Measurements from ENCODE around the gene KDM4B. TPM values are rescaled to one million over a fixed set of nuclear protein-coding genes. Genes with fewer than 3 reads are reported as not detected.

The KDM4B gene
- total RNA-seq, 1 donor from 2014 or later: 46.0 TPM

DNA sequence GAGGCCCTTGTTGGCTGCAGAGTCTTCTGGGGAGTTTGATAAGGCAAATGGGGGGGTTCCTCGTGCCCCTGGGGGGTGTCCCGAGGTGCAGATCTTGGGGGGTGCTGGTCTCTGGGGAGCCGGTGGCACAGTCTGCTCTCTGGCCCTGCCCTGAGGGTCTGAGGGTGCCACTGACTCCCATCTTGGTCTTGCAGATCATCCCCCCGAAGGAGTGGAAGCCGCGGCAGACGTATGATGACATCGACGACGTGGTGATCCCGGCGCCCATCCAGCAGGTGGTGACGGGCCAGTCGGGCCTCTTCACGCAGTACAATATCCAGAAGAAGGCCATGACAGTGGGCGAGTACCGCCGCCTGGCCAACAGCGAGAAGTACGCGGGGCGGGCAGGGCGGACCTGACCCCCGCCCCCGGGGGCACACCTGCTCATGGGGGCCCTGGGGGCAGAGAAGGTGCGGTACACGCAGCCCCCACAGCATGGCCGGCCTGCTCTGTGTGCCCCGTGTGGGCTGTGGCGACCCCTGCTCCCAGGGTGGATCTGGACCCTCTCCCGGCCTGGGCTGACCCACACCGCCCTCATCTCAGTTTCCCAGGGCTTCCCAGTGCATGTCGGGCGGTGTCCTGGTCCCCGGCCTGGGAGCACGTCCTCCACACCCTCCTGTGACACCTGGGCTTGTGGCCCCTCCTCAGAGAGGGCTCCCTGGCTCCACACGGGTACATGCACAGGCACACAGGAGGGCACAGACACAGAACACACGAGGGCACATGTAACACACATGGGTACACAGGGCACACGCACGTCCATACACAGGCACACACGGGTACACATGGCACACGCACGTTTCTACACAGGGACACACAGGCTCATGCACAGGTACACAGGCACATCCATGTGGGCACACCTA is 71.0 kb downstream of the KDM4B start:
- Histone ChIP-seq H3K4me3 (no peak overlapping the region), H3K9me3 (no peaks in the 10 kb centered on the region), H3K36me3 (peaks cover 24 to 34% of the 10 kb centered on the region in 2 donors), H3K4me1 (no peaks in the 10 kb centered on the region), H3K27ac (no peak overlapping the region), H3K27me3 (no peaks in the 10 kb centered on the region)
- intact Hi-C loops (cut with DNase I): no loop called here
- TF ChIP-seq, protein P1, sequence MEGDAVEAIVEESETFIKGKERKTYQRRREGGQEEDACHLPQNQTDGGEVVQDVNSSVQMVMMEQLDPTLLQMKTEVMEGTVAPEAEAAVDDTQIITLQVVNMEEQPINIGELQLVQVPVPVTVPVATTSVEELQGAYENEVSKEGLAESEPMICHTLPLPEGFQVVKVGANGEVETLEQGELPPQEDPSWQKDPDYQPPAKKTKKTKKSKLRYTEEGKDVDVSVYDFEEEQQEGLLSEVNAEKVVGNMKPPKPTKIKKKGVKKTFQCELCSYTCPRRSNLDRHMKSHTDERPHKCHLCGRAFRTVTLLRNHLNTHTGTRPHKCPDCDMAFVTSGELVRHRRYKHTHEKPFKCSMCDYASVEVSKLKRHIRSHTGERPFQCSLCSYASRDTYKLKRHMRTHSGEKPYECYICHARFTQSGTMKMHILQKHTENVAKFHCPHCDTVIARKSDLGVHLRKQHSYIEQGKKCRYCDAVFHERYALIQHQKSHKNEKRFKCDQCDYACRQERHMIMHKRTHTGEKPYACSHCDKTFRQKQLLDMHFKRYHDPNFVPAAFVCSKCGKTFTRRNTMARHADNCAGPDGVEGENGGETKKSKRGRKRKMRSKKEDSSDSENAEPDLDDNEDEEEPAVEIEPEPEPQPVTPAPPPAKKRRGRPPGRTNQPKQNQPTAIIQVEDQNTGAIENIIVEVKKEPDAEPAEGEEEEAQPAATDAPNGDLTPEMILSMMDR (IDR thresholded peaks at IDR 0.05): no peak
- no peak for DNase-seq (ENCODE audit: low spot score in 2 of 2)

DNA sequence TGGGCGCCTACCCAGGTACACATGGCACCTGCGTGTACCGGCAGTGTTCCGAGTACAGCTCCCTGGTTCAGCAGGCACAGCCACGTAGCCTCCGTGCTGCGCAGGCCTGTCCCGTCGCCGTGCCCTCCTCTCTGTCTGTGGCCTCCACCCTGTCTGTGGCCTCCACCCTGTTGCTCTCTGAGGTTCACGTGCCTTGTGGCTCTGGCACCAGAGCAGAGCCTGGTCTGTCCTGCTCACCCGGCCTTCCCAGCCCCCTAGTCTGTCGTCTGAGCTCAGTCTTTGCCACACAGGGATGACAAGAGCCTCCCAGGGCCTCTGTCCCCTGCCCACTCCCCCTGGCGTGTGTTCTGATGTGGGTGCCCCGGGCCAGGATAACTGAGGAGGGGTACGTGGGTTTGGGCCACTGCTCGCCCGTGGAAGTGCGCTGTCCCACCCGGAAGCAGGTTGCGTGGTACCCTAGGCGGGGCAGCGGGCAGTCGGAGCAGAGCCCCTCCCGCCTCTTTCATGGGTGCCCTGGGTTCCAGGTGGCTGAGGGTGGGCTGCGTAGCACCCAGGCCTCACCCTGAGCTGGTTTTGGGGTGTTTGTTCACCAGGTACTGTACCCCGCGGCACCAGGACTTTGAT is 71.7 kb downstream of the KDM4B start:
- TF ChIP-seq, protein P1 (IDR thresholded peaks at IDR 0.05): no peak
- DNase-seq (ENCODE audit: low spot score in 2 of 2): no peak
- Histone ChIP-seq H3K27me3 (no peaks in the 10 kb centered on the region), H3K27ac (no peak overlapping the region), H3K36me3 (peaks cover 24 to 34% of the 10 kb centered on the region in 2 donors), H3K9me3 (no peaks in the 10 kb centered on the region), H3K4me1 (no peaks in the 10 kb centered on the region), H3K4me3 (no peak overlapping the region)
- intact Hi-C loops (cut with DNase I): no loop called here

DNA sequence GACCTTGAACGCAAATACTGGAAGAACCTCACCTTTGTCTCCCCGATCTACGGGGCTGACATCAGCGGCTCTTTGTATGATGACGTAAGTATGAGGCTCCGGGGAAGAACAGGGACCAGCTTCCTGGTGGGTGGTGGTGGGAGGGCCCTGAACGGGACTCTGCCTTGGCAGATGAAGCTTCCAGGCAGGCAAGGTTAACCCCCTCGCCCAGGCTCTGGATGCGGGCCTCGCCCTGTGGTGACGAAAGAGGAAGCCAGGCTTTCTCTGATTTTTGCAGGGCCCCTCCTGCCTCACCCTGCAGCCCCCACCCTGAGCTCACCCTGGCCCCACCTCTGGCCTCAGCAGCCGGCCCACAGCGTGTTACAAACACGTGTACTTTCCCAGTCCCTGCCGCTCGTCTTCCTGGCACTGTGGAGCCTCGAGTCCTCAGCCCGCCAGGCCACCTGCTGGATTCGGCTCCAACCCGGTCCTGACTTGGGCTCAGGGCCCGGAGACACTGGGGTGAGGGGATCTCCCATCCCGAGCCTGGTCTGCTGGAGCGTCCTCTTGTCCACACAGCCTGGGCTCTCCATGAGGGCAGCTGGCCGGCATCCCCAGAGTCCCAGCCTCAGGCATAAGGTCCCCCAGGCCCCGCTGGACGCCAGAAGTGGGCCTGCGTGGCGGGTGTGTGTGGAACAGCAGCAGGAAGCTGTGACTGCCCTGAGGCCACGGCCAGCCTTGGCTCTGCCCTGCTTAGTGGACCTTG is 72.4 kb downstream of the KDM4B start:
- Histone ChIP-seq H3K4me3 (no peak overlapping the region), H3K27me3 (no peaks in the 10 kb centered on the region), H3K4me1 (peaks cover 5% of the 10 kb centered on the region in 2 donors), H3K27ac (no peak overlapping the region), H3K9me3 (no peaks in the 10 kb centered on the region), H3K36me3 (peaks cover 24 to 34% of the 10 kb centered on the region in 2 donors)
- intact Hi-C loops (cut with DNase I): no loop called here
- TF ChIP-seq, protein P1 (IDR thresholded peaks at IDR 0.05): no peak
- no peak for DNase-seq (ENCODE audit: low spot score in 2 of 2)

DNA sequence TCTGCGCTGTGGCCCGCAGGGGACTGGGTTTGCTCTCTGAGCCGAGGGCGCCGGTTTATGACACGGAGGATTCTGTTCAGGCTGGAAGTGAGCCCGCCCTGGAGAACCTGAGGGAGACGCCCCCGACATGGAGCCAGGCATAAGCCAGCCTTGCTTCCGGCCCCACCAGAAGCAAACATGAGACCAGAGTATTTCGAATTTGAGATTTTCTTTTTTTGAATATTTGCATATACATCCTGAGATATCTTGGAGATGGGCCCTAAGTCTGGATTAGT is 72.9 kb downstream of the KDM4B start:
- Histone ChIP-seq H3K9me3 (no peaks in the 10 kb centered on the region), H3K27ac (no peak overlapping the region), H3K4me1 (peaks cover 5 to 10% of the 10 kb centered on the region in 2 donors), H3K36me3 (peaks cover 24 to 34% of the 10 kb centered on the region in 2 donors), H3K27me3 (no peaks in the 10 kb centered on the region), H3K4me3 (no peak overlapping the region)
- TF ChIP-seq, protein P1 (IDR thresholded peaks at IDR 0.05): no peak
- no peak for DNase-seq (ENCODE audit: low spot score in 2 of 2)
- intact Hi-C loops (cut with DNase I): no loop called here

DNA sequence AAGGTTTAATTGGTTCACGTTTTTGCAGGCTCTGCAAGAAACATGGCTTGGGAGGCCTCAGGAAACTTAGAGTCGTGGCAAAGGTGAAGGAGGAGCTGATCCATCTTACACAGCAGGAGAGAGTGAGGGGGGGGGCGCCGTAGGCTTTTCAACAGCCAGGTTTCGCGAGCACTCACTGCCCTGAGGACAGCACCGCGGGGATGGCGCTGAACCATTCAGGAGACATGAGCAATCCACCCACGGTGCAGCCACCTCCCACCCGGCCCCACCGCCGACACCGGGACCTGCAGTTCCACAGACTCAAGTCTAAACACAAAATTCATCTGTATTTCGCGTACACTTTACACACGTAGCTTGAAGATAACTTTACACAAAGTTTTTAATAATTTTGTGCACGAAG is 73.6 kb downstream of the KDM4B start:
- intact Hi-C loops (cut with DNase I): no loop called here

More for the DNA sequence above, 73.6 kb downstream of the KDM4B start:
- Histone ChIP-seq H3K27me3 (no peaks in the 10 kb centered on the region), H3K36me3 (peaks cover 25 to 37% of the 10 kb centered on the region in 2 donors), H3K4me1 (peaks cover 7 to 15% of the 10 kb centered on the region in 2 donors), H3K4me3 (no peak overlapping the region), H3K27ac (no peak overlapping the region), H3K9me3 (no peaks in the 10 kb centered on the region)
- TF ChIP-seq, protein P1 (IDR thresholded peaks at IDR 0.05): no peak
- DNase-seq (ENCODE audit: low spot score in 2 of 2): no peak
